LNCAP (cell line): ENCODE results near the gene PSMD7.

Experiments
- CTCF ChIP-seq: fragments of 450-650 bp; IDR thresholded peaks from 2 replicates; pipeline ENCODE4 v1.5.1; 2017; ENCODE audit warnings: mild to moderate bottlenecking

The PSMD7 gene

GRCh38 chr16:74297145-74297665, 591 bp downstream of the PSMD7 start:
- TF ChIP-seq CTCF = no peak

- TF ChIP-seq CTCF = no peak
Observed at GRCh38 chr16:74298104-74298503, 1.5 kb downstream of the PSMD7 start.

GRCh38 chr16:74302341-74302740, 5.7 kb downstream of the PSMD7 start:
- no peak for TF ChIP-seq CTCF

DNA sequence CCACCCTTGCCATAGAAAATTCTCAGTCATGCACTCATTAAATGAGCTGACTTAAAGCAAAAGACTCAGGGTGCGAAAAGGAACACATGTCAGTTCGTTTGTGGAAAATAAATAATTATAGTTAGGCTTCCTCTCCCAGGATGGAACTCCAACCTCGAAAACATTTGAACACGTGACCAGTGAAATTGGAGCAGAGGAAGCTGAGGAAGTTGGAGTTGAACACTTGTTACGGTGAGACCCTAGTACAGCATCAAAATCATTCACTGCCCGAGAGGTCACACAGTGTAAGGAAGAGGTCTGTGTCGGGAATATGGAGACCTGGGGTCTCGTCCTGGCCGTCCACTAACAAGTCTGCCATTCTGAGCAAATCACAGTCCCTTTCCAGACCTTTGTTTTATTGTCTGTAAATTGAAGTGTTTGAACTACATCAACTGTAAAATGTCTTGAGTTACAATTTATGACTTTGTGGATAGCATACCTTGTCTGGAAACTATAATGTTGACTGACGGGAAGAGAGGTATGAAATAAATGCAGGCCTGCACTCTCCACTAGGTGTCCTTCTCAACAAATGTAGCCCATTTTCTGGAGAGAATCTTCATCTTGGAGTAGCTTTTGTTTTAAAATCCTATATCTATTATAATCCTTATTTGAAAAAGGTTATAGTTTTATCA, 7.7 kb downstream of the PSMD7 start:
- peak; percentile 45 for TF ChIP-seq CTCF

GRCh38 chr16:74304835-74305176, 8.2 kb downstream of the PSMD7 start:
- TF ChIP-seq CTCF = no peak

DNA sequence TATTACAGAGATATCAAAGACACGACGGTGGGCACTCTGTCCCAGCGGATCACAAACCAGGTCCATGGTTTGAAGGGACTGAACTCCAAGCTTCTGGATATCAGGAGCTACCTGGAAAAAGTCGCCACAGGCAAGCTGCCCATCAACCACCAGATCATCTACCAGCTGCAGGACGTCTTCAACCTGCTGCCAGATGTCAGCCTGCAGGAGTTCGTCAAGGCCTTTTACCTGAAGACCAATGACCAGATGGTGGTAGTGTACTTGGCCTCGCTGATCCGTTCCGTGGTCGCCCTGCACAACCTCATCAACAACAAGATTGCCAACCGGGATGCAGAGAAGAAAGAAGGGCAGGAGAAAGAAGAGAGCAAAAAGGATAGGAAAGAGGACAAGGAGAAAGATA, 8.7 kb downstream of the PSMD7 start:
- TF ChIP-seq CTCF = no peak

DNA sequence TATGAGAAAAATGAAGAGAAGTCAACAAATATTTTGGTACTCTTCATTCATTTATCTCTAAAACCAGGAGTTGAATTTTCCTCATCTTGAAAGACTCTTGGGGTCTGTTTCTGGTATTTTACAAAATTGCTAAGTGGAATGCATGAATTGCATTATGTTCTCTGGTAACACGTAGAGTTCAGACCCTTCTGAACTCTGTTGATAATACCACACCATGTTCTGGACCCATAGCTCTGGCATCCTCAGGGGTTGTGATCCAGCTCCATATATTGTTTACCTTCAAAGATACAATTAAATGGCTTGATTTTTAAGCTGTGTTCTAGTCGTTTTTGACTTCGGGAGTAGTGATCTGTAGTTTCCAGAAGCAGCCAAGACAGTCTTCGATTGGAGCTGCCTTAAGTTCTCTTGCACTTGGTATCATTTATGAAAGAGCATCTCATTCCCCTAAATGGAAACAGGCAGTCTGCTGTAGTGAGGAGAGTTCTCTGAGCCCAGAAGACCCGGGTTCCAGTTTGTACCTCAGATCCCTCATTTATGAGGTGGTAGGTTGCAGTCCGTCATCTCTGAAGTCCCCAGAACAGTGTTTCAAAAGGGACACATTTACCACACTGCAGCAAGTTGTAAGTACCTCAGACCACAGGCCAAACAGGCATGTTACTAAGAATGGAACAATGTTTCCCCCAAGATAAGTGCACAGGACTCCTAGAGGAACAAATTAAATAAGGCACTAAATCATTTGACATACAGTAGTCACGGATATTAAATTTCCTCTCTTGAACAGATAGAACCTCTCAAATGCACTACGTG, 9.6 kb downstream of the PSMD7 start:
- TF ChIP-seq CTCF = no peak
